AG20443 (cell line): ENCODE results near the gene MRFAP1L1.

ENCODE experiments used
- DNase-seq: peaks from one replicate; pipeline ENCODE4 v3.0.0; 2012; ENCODE audit warnings: low spot score, mixed read lengths

Gene MRFAP1L1

GRCh38 chr4:6716018-6716911, 6.6 kb upstream of the MRFAP1L1 start, which contains the start of gene BLOC1S4:
TSS of gene BLOC1S4 (plus strand) at chr4:6716174. CDS start at chr4:6716210, 36 bp downstream.
- DNase-seq, result peak; percentile 99

GRCh38 chr4:6715704-6716017, 6.0 kb upstream of the MRFAP1L1 start:
- DNase-seq, result no peak

GRCh38 chr4:6714954-6715353, 5.3 kb upstream of the MRFAP1L1 start:
- DNase-seq, result no peak

GRCh38 chr4:6710996-6711395, 1.3 kb upstream of the MRFAP1L1 start:
- DNase-seq, result no peak

- no peak for DNase-seq
Observed at GRCh38 chr4:6710282-6710681, 617 bp upstream of the MRFAP1L1 start.

- no peak for DNase-seq
Observed at GRCh38 chr4:6706173-6706572, 3.5 kb downstream of the MRFAP1L1 start.

GRCh38 chr4:6705646-6706045, 4.0 kb downstream of the MRFAP1L1 start:
- DNase-seq, result no peak

- no peak for DNase-seq
Observed at GRCh38 chr4:6703786-6704185, 5.9 kb downstream of the MRFAP1L1 start.

GRCh38 chr4:6702761-6703160, 6.9 kb downstream of the MRFAP1L1 start:
- no peak for DNase-seq

GRCh38 chr4:6701371-6701770, 8.3 kb downstream of the MRFAP1L1 start:
- no peak for DNase-seq

- DNase-seq, result no peak
Observed at GRCh38 chr4:6699903-6700302, 9.8 kb downstream of the MRFAP1L1 start.

- DNase-seq, result no peak
Observed at GRCh38 chr4:6699388-6699787, 10.3 kb downstream of the MRFAP1L1 start.

- DNase-seq, result no peak
Observed at GRCh38 chr4:6697131-6697530, 12.5 kb downstream of the MRFAP1L1 start.

- DNase-seq, result no peak
Observed at GRCh38 chr4:6696611-6697010, 13.1 kb downstream of the MRFAP1L1 start.

- DNase-seq, result no peak
Observed at GRCh38 chr4:6695660-6696610, 13.7 kb downstream of the MRFAP1L1 start.

- no peak for DNase-seq
Observed at GRCh38 chr4:6694177-6694901, 15.3 kb downstream of the MRFAP1L1 start.

GRCh38 chr4:6693231-6694176, 16.2 kb downstream of the MRFAP1L1 start, which contains the start of gene S100P:
TSS of gene S100P (plus strand) at chr4:6693878. CDS start at chr4:6693933, 55 bp downstream.
- peak; percentile 18 for DNase-seq

- peak; percentile 32 for DNase-seq
Observed at GRCh38 chr4:6692806-6693205, 16.9 kb downstream of the MRFAP1L1 start.

GRCh38 chr4:6692379-6692778, 17.3 kb downstream of the MRFAP1L1 start:
- DNase-seq, result no peak

GRCh38 chr4:6689506-6689960, 20.1 kb downstream of the MRFAP1L1 start:
- DNase-seq, result no peak
